ENCODE data around the gene PUS7.

The PUS7 gene

DNA sequence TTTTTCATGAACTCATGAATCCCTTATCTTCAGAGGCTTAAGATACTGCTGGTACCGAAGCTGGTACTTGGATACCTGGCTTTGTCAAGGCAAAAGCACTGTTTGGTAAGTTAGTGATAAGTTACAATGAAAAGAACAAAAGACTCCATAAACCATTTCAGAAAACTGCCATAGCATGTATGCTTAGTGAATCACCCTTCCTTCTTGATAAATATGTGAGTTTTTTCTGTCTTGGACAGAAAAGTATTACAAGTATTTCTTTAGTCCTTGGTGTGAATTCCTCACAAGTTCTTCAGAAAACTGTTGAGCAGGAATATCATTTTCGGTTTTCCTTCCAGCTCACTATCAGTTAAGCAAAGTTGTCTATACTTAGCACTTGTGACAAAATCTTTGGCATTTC lies 25.6 kb downstream of the PUS7 start:
- TF ChIP-seq FOXM1 (IDR thresholded peaks at IDR 0.05; ENCODE audit: borderline replicate concordance, low read depth) (no peak), EP300 (IDR thresholded peaks at IDR 0.05; ENCODE audit: borderline replicate concordance) (no peak), TAF1 (IDR thresholded peaks at IDR 0.05; ENCODE audit: low read depth) (no peak), YY1 (IDR thresholded peaks at IDR 0.05; ENCODE audit: low read depth) (no peak), NFIC (IDR thresholded peaks at IDR 0.05) (no peak), RAD21 (IDR thresholded peaks at IDR 0.05; ENCODE audit: low read depth) (no peak), CEBPB (IDR thresholded peaks at IDR 0.05) (no peak), TCF12 (IDR thresholded peaks at IDR 0.05; ENCODE audit: low read depth) (no peak), ZBTB7A (IDR thresholded peaks at IDR 0.05; ENCODE audit: low read depth) (no peak), CREB1 (IDR thresholded peaks at IDR 0.05; ENCODE audit: low read depth) (no peak), TEAD4 (IDR thresholded peaks at IDR 0.05) (no peak), EGR1 (IDR thresholded peaks at IDR 0.05) (no peak)
- TF ChIP-seq, protein P1, sequence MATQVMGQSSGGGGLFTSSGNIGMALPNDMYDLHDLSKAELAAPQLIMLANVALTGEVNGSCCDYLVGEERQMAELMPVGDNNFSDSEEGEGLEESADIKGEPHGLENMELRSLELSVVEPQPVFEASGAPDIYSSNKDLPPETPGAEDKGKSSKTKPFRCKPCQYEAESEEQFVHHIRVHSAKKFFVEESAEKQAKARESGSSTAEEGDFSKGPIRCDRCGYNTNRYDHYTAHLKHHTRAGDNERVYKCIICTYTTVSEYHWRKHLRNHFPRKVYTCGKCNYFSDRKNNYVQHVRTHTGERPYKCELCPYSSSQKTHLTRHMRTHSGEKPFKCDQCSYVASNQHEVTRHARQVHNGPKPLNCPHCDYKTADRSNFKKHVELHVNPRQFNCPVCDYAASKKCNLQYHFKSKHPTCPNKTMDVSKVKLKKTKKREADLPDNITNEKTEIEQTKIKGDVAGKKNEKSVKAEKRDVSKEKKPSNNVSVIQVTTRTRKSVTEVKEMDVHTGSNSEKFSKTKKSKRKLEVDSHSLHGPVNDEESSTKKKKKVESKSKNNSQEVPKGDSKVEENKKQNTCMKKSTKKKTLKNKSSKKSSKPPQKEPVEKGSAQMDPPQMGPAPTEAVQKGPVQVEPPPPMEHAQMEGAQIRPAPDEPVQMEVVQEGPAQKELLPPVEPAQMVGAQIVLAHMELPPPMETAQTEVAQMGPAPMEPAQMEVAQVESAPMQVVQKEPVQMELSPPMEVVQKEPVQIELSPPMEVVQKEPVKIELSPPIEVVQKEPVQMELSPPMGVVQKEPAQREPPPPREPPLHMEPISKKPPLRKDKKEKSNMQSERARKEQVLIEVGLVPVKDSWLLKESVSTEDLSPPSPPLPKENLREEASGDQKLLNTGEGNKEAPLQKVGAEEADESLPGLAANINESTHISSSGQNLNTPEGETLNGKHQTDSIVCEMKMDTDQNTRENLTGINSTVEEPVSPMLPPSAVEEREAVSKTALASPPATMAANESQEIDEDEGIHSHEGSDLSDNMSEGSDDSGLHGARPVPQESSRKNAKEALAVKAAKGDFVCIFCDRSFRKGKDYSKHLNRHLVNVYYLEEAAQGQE (IDR thresholded peaks at IDR 0.05; ENCODE audit: low read depth): no peak
- TF ChIP-seq, protein P2, sequence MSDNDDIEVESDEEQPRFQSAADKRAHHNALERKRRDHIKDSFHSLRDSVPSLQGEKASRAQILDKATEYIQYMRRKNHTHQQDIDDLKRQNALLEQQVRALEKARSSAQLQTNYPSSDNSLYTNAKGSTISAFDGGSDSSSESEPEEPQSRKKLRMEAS (IDR thresholded peaks at IDR 0.05): no peak
- TF ChIP-seq, protein P3, sequence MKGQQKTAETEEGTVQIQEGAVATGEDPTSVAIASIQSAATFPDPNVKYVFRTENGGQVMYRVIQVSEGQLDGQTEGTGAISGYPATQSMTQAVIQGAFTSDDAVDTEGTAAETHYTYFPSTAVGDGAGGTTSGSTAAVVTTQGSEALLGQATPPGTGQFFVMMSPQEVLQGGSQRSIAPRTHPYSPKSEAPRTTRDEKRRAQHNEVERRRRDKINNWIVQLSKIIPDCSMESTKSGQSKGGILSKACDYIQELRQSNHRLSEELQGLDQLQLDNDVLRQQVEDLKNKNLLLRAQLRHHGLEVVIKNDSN (IDR thresholded peaks at IDR 0.05): no peak

DNA sequence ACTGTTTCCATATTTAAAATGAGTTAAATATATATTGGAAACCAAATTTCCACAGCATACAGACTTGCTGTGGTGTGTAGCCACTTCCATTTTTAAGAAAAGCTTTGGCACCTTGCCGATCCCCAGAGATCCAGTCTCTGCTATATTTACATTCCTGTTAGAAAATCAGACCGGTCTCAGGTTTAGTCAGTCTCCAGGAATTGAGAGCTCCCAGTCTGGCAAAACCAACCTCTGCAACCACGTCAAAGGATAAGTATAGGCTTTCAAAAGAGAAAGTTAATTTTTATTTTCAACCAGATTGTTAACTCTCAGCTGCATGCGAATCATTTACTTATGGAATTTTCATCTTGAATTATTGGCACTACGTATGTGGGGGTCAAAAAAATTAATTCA lies 28.2 kb downstream of the PUS7 start:
- TF ChIP-seq YY1 (IDR thresholded peaks at IDR 0.05; ENCODE audit: low read depth): no peak
- TF ChIP-seq ZBTB7A (IDR thresholded peaks at IDR 0.05; ENCODE audit: low read depth): no peak
- no peak for TF ChIP-seq EP300 (IDR thresholded peaks at IDR 0.05; ENCODE audit: borderline replicate concordance)
- no peak for TF ChIP-seq TEAD4 (IDR thresholded peaks at IDR 0.05)
- no peak for TF ChIP-seq NFIC (IDR thresholded peaks at IDR 0.05)
- no peak for TF ChIP-seq RAD21 (IDR thresholded peaks at IDR 0.05; ENCODE audit: low read depth)

DNA sequence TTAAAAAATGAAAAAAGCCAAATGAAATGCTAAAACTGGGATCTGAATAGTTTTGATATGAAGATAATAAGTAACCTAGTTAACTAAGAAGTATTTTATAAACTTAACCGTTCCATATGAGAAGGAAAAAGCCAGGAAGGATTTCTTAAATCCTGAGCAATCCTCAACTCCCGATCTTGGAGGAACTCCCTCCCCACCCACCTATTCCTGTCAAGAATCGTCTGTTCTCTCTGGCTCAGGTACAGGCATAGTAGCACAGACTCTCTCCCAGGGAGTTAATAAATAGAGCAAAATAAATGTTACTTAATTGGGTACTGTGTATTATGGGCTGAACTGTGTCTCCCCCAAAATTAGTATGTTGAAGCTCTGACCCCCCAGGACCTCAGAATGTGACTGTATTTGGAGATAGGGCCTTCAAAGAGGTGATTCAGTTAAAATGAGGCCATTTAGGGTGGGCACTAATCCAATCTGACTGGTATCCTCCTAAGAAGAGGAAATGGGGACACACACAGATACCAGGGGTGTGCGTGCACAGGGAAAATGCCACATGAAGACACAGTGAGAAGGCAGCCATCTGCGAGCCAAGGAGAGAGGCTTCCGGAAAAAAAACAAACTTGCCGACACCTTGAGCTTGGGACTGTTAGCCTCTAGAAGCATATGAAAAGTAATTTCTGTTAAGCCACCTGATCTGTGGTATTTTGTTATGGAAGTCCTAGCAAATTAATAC lies 28.7 kb downstream of the PUS7 start:
- TF ChIP-seq TEAD4 (IDR thresholded peaks at IDR 0.05): no peak
- no peak for TF ChIP-seq TAF1 (IDR thresholded peaks at IDR 0.05; ENCODE audit: low read depth)

DNA sequence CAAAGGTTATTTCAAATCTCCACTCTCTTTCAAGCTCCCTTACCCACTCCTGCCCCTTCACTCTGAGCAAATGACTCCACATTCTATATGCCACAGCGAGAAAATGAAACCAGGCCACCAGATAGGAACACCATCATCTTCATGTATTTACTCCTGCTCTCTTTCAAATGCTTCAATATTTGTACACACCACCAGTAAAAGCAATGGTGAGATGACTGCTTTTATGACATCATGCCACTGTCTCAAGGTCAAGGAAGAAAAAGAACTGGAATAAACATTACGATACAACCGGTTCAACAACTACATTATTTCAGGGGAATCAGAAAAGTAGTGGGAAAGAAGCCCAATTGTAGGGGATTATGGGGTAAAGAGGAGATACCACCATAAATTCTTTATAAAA lies 32.7 kb downstream of the PUS7 start:
- TF ChIP-seq CREB1 (IDR thresholded peaks at IDR 0.05; ENCODE audit: low read depth): no peak
- no peak for TF ChIP-seq ZBTB7A (IDR thresholded peaks at IDR 0.05; ENCODE audit: low read depth)
- no peak for TF ChIP-seq TAF1 (IDR thresholded peaks at IDR 0.05; ENCODE audit: low read depth)
- TF ChIP-seq, protein P1 (IDR thresholded peaks at IDR 0.05; ENCODE audit: low read depth): no peak
- no peak for TF ChIP-seq NFIC (IDR thresholded peaks at IDR 0.05)
- no peak for TF ChIP-seq EP300 (IDR thresholded peaks at IDR 0.05; ENCODE audit: borderline replicate concordance)
- no peak for TF ChIP-seq EGR1 (IDR thresholded peaks at IDR 0.05)
- TF ChIP-seq FOXM1 (IDR thresholded peaks at IDR 0.05; ENCODE audit: borderline replicate concordance, low read depth): no peak
- no peak for TF ChIP-seq TEAD4 (IDR thresholded peaks at IDR 0.05)
- TF ChIP-seq RAD21 (IDR thresholded peaks at IDR 0.05; ENCODE audit: low read depth): no peak
- no peak for TF ChIP-seq TCF12 (IDR thresholded peaks at IDR 0.05; ENCODE audit: low read depth)
- TF ChIP-seq CEBPB (IDR thresholded peaks at IDR 0.05): no peak
- TF ChIP-seq, protein P2 (IDR thresholded peaks at IDR 0.05): no peak
- no peak for TF ChIP-seq YY1 (IDR thresholded peaks at IDR 0.05; ENCODE audit: low read depth)
- TF ChIP-seq, protein P3 (IDR thresholded peaks at IDR 0.05): no peak

DNA sequence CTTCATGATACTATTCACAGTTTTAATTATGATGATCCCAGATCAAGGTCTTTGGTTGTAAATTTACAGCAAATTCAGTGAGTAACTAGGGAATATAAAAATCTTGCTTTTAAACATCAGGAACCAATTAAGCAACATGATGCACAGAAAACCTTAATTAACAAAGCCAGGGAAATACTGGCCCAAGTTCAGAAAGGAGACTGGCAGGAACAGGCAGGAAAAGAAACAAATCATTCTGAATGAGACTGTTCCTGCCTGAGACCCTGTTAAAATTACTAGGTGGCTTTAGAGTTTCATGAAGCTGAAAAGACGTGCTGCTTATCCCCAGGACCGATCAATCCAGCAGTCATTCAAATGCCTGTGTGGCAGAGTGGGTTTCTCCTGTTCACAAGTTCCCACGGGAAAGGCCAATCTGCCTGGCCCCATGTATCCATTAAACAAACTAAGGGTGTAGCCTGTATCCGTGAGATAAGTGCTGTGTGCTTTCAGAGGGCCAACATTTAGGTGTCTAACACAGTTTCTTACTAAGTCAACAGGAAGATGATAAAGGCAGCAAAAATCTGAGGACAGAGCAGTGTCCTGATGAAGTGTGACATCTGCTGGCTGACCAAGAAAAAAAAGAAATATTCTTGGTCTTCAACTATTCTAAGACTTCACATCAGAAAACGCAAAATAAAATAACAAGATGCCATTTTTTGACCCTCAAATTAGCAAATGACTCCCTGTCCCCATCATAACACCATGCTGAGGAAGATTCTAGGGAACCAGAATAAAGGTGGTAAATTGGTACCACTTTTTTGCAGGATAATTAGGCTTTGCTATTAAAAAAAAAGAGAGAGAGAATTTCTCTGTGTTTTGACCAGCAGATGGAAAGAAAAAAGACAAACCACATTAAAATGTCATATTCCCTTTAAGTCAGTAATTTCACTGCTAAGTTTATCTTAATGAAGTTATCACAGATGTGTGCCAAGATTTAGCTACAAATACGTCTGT lies 34.2 kb downstream of the PUS7 start:
- TF ChIP-seq RAD21 (IDR thresholded peaks at IDR 0.05; ENCODE audit: low read depth) (peak; percentile 43), TCF12 (IDR thresholded peaks at IDR 0.05; ENCODE audit: low read depth) (no peak)

Data from Ishikawa (cell line).